GM21619 (cell line): Measurements from ENCODE around the gene BMP3.

ENCODE experiments used
- ATAC-seq: cut with Tn5 transposase; IDR thresholded peaks from one replicate; pipeline ENCODE4 v1.9.1; 2021; ENCODE audit not compliant: unreplicated experiment

Gene BMP3

DNA sequence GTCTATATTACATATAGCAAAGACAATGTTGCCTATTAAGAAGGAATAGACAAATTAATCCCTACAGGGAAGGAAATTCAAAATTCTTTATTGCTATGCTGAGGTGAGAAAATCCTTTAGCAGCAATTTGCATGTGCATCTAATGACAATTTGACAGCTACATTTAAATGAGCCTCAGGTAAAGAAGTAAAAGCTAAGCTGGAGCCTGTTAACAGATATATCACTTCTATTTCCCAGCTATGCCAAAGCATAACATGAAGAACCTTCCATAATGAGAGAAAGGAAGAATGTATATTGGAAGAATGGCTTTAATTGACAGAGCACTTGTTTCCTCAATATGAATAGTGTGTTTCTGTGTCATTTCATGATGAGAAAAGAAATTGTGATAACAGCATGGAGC is 71.6 kb downstream of the BMP3 start:
- ATAC-seq, result no peak

DNA sequence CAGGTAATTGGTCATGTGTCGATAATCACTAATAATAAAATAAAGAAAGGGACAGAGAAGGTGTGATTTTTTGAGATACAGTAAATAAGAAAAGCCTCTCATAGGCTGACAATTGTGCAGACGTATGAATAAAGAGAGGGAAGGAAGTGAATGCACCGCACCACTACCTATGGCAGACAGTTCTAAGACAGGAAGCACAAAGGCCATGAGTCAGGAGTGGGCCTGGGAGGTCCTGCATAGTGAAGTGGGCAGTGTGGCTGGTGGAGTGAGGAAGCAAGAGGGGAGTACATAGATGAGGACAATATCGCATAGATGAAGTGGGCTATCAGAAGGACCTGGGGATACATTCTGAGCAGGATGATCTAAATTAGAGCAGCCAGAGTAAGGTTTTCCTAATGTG is 75.6 kb downstream of the BMP3 start:
- ATAC-seq, result no peak
